CD14-positive monocyte (primary cell): ENCODE measurements around the gene TRAF3. TPM values are rescaled to one million over a fixed set of nuclear protein-coding genes. Genes with fewer than 3 reads are reported as not detected.

ENCODE experiments used
- DNase-seq, 3 donors: peaks; one replicate each; pipeline ENCODE4 v3.0.0-alpha.2; 2011 to 2022
- H2AFZ ChIP-seq: 2 replicates; pipeline ENCODE4 v1.6.0; 2012; ENCODE audit warnings: mild to moderate bottlenecking, low read depth, low read length, inconsistent platforms; ENCODE audit not compliant: insufficient read depth, poor library complexity, severe bottlenecking
- H3K27ac ChIP-seq, 2 donors: 1 replicate in 1 of 2; 2 replicates in 1 of 2; pipeline ENCODE4 v1.5.1; 2012 to 2013; ENCODE audit warnings: low read length in 2 of 2, control low read depth in 1 of 2, inconsistent platforms in 1 of 2, low read depth in 1 of 2, mild to moderate bottlenecking in 1 of 2
- H3K27me3 ChIP-seq, 2 donors: one replicate each; pipeline versions ENCODE4 v1.6.0 to v1.6.1; 2011 to 2013; ENCODE audit warnings: low read length in 2 of 2; ENCODE audit not compliant: control insufficient read depth in 2 of 2, insufficient read depth in 2 of 2
- H3K36me3 ChIP-seq, 2 donors: replicated peaks in 1 of 2; 1 replicate in 1 of 2; 2 replicates in 1 of 2; pipeline versions ENCODE4 v1.5.1 to v1.6.1; 2012 to 2013; ENCODE audit warnings: low read length in 2 of 2, control low read depth in 1 of 2, inconsistent platforms in 1 of 2, mild to moderate bottlenecking in 1 of 2; ENCODE audit not compliant: insufficient read depth in 2 of 2, control insufficient read depth in 1 of 2
- H3K4me1 ChIP-seq, 2 donors: 1 replicate in 1 of 2; 2 replicates in 1 of 2; pipeline versions ENCODE4 v1.5.1 to v1.6.1; 2012 to 2013; ENCODE audit warnings: low read length in 2 of 2, control low read depth in 1 of 2, inconsistent platforms in 1 of 2, mild to moderate bottlenecking in 1 of 2, moderate library complexity in 1 of 2; ENCODE audit not compliant: insufficient read depth in 2 of 2, control insufficient read depth in 1 of 2
- H3K4me2 ChIP-seq: replicated peaks from 2 replicates; pipeline ENCODE3; 2012; ENCODE audit warnings: low read length, moderate library complexity, mild to moderate bottlenecking; ENCODE audit not compliant: poor library complexity, severe bottlenecking; ENCODE audit errors: extremely low read depth
- H3K4me3 ChIP-seq, 3 experiments: fragments of 200-600 bp in 1 of 3; sonication (generic) in 1 of 3; replicated peaks in 1 of 3; 1 replicate in 2 of 3; 2 replicates in 1 of 3; pipeline ENCODE4 v1.5.1; 2011 to 2013; ENCODE audit warnings: low read length in 3 of 3, mild to moderate bottlenecking in 3 of 3, control low read depth in 2 of 3, low read depth in 2 of 3, inconsistent platforms in 1 of 3, moderate library complexity in 1 of 3
- H3K79me2 ChIP-seq: 2 replicates; pipeline ENCODE4 v1.6.0; 2012; ENCODE audit warnings: mild to moderate bottlenecking, control low read depth, inconsistent platforms, low read length, moderate library complexity; ENCODE audit not compliant: insufficient read depth
- H3K9ac ChIP-seq: 2 replicates; pipeline ENCODE4 v1.6.0; 2017; ENCODE audit warnings: low read length, mild to moderate bottlenecking; ENCODE audit not compliant: insufficient read depth, poor library complexity, severe bottlenecking
- H3K9me3 ChIP-seq, 2 donors: replicated peaks in 1 of 2; 1 replicate in 1 of 2; 2 replicates in 1 of 2; pipeline versions ENCODE4 v1.5.1 to v1.6.1; 2012 to 2013; ENCODE audit warnings: low read length in 2 of 2, control low read depth in 1 of 2; ENCODE audit not compliant: control insufficient read depth in 1 of 2, insufficient read depth in 1 of 2
- H4K20me1 ChIP-seq: 2 replicates; pipeline ENCODE4 v1.6.0; 2012; ENCODE audit warnings: mild to moderate bottlenecking, low read length, control low read depth, moderate library complexity; ENCODE audit not compliant: insufficient read depth
- H3K27ac Mint-ChIP-seq, 7 donors: one replicate each; pipeline ENCODE4 v1.8.0; 2020; ENCODE audit warnings: mild to moderate bottlenecking in 7 of 7, mixed read lengths in 7 of 7, moderate library complexity in 6 of 7, inconsistent platforms in 2 of 7
- H3K27me3 Mint-ChIP-seq, 3 donors: one replicate each; pipeline ENCODE4 v1.8.0; 2021 to 2022; ENCODE audit warnings: low read depth in 3 of 3, mild to moderate bottlenecking in 3 of 3, mixed read lengths in 3 of 3, moderate library complexity in 3 of 3, inconsistent platforms in 1 of 3
- H3K36me3 Mint-ChIP-seq, 2 donors: one replicate each; pipeline ENCODE4 v1.8.0; 2020; ENCODE audit warnings: mixed read lengths in 2 of 2, inconsistent platforms in 1 of 2, mild to moderate bottlenecking in 1 of 2
- H3K4me1 Mint-ChIP-seq: one replicate; pipeline ENCODE4 v1.8.0; 2020; ENCODE audit warnings: mild to moderate bottlenecking, mixed read lengths
- H3K4me3 Mint-ChIP-seq, 2 donors: one replicate each; pipeline ENCODE4 v1.8.0; 2020; ENCODE audit warnings: mild to moderate bottlenecking in 2 of 2, mixed read lengths in 2 of 2, moderate library complexity in 1 of 2
- H3K9me3 Mint-ChIP-seq, 7 donors: one replicate each; pipeline ENCODE4 v1.8.0; 2020 to 2022; ENCODE audit warnings: mixed read lengths in 7 of 7, mild to moderate bottlenecking in 6 of 7, moderate library complexity in 6 of 7, inconsistent platforms in 2 of 7
- WGBS: methylation state at CpG from one replicate; pipeline ENCODE4 v1.1.5; 2013; ENCODE audit warnings: missing lambda C conversion rate; ENCODE audit not compliant: insufficient coverage; 5-methylcytosine and 5-hydroxymethylcytosine counted together
- intact Hi-C, 2 donors: fragments of 100-400 bp; cut with micrococcal nuclease; formaldehyde crosslinking; loops; one replicate each; pipeline versions ENCODE4 v1.15.0 to v1.15.1; 2023
- polyA plus RNA-seq, 3 donors: library from polyadenylated mRNA; depleted of rRNA in 1 of 3; unstranded in 2 of 3; stranded (reverse) in 1 of 3; fragments of 300-500 nt in 2 of 3; fragments of >200 nt in 1 of 3; fragmentation: Illumina TruSeq in 2 of 3; gene quantifications; 1 replicate in 2 of 3; 2 replicates in 1 of 3; pipeline ENCODE4 v1.2.3, GENCODE V29; 2012 to 2021
- TF ChIP-seq, protein P1 (sequence below): fragments of 200-600 bp; IDR thresholded peaks from one replicate; pipeline ENCODE4 v1.8.0; 2022; ENCODE audit warnings: antibody characterized with exemption, mild to moderate bottlenecking

The TRAF3 gene
- polyA plus RNA-seq, 3 donors = 12.0 to 37.6 (median 17.3) TPM

DNA sequence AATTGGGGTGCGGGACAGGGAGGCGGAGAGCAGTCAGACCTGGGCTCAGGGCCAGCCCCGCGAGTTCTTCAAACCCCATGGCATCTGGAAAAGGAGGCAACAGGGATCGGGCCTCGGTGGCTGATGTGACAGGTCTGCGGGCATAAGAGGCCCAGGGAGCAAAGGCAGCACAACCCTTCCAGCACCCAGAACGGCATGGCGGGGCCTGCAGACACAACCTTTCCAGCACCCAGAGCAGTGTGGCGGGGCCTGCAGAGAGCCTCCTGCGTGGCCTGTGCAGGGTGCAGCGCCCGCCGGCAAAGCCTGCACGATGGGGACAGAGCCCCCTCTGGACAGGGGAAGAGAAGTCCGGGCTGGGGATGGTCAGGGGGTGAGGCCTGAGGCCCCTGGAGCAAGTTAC lies 26.2 kb upstream of the TRAF3 start:
- no peak for DNase-seq
- Histone ChIP-seq H3K4me2 (no peak overlapping the region), H3K27me3 (no peaks in the 10 kb centered on the region), H4K20me1 (no peaks in the 10 kb centered on the region), H3K36me3 (peaks cover 0 to 11% of the 10 kb centered on the region in 2 donors), H3K9me3 (no peaks in the 10 kb centered on the region), H2AFZ (no peak overlapping the region), H3K4me3 (no peak overlapping the region), H3K9ac (no peak overlapping the region), H3K4me1 (no peaks in the 10 kb centered on the region), H3K27ac (no peak overlapping the region), H3K79me2 (no peaks in the 10 kb centered on the region)
- H3K27ac Mint-ChIP-seq = peak overlapping the region in 1 of 7 donors; percentile 63
- no peaks in the 10 kb centered on the region for H3K4me1 Mint-ChIP-seq
- H3K27me3 Mint-ChIP-seq = peaks cover 0 to 4% (median 1%) of the 10 kb centered on the region in 3 donors
- no peak overlapping the region for H3K4me3 Mint-ChIP-seq
- WGBS = 92% methylated on average over 14 of the region's 16 CpGs
- H3K36me3 Mint-ChIP-seq = peaks cover 9 to 34% of the 10 kb centered on the region in 2 donors
- H3K9me3 Mint-ChIP-seq = peaks cover 0 to 2% (median 0%) of the 10 kb centered on the region in 7 donors
- TF ChIP-seq, protein P1, sequence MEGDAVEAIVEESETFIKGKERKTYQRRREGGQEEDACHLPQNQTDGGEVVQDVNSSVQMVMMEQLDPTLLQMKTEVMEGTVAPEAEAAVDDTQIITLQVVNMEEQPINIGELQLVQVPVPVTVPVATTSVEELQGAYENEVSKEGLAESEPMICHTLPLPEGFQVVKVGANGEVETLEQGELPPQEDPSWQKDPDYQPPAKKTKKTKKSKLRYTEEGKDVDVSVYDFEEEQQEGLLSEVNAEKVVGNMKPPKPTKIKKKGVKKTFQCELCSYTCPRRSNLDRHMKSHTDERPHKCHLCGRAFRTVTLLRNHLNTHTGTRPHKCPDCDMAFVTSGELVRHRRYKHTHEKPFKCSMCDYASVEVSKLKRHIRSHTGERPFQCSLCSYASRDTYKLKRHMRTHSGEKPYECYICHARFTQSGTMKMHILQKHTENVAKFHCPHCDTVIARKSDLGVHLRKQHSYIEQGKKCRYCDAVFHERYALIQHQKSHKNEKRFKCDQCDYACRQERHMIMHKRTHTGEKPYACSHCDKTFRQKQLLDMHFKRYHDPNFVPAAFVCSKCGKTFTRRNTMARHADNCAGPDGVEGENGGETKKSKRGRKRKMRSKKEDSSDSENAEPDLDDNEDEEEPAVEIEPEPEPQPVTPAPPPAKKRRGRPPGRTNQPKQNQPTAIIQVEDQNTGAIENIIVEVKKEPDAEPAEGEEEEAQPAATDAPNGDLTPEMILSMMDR = no peak
- intact Hi-C loops = no loop called here

DNA sequence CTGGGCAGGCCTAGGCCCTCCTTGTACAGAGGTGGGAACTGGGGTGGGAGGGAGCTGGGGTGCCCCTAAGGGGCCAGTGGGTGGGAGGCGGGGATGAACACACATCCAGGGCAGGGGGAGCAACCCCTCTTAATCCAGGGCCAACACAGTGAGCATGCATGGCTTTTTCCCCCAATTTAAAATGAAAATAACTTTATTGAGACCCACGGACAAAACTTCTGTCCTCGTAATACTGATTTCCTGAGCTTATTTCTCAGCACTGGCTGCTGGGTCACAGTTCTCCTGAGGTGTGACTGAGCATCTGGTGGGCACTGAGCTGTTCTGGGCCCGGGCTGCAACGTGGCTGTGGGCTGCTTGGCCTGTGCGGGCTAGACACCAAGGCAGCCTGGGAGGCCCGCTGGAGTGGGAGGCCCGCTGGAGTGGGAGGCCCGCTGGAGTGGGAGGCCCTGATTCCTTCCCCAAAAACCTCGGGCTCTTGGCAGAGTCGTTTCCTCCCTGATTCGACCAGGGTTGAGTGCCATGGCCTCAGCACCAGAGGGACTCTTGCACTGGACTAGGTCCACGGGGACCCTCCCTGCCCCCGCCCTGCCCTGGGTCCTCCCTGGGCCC lies 24.9 kb upstream of the TRAF3 start:
- DNase-seq = no peak
- 72% methylated on average over 13 of the region's 14 CpGs for WGBS
- Histone ChIP-seq H4K20me1 (no peaks in the 10 kb centered on the region), H3K4me2 (no peak overlapping the region), H3K4me1 (no peaks in the 10 kb centered on the region), H3K9me3 (peaks cover 0 to 3% of the 10 kb centered on the region in 2 donors), H2AFZ (no peak overlapping the region), H3K27me3 (no peaks in the 10 kb centered on the region), H3K9ac (no peak overlapping the region), H3K27ac (no peak overlapping the region), H3K36me3 (no peaks in the 10 kb centered on the region), H3K4me3 (no peak overlapping the region), H3K79me2 (no peaks in the 10 kb centered on the region)
- Mint-ChIP-seq H3K27me3 (peaks cover under 1 to 4% (median 1%) of the 10 kb centered on the region in 3 donors), H3K4me3 (no peak overlapping the region), H3K4me1 (no peaks in the 10 kb centered on the region), H3K9me3 (peaks cover 0 to 8% (median 3%) of the 10 kb centered on the region in 7 donors), H3K27ac (no peak overlapping the region), H3K36me3 (peaks cover 5 to 27% of the 10 kb centered on the region in 2 donors)
- intact Hi-C loops = no loop called here
- TF ChIP-seq, protein P1 = no peak
